PC-3 (cell line): Measurements from ENCODE around the gene B4GALNT4.

Experiments
- CTCF ChIP-seq: fragments of 300-600 bp; sonication (generic); conservative IDR thresholded peaks from 2 replicates; pipeline ENCODE4 v1.5.1; 2017; ENCODE audit warnings: antibody characterized with exemption, low read depth, mild to moderate bottlenecking, low read length
- EZH2 ChIP-seq: fragments of 300-600 bp; sonication (generic); IDR thresholded peaks from one replicate; pipeline ENCODE4 v1.6.1; 2017; ENCODE audit warnings: antibody characterized with exemption, mild to moderate bottlenecking, low read length; ENCODE audit not compliant: unreplicated experiment
- EZH2phosphoT487 ChIP-seq: fragments of 300-600 bp; sonication (generic); IDR thresholded peaks from 2 replicates; pipeline ENCODE4 v1.6.1; 2018; ENCODE audit warnings: mild to moderate bottlenecking, antibody characterized with exemption, low read length, borderline replicate concordance

DNA sequence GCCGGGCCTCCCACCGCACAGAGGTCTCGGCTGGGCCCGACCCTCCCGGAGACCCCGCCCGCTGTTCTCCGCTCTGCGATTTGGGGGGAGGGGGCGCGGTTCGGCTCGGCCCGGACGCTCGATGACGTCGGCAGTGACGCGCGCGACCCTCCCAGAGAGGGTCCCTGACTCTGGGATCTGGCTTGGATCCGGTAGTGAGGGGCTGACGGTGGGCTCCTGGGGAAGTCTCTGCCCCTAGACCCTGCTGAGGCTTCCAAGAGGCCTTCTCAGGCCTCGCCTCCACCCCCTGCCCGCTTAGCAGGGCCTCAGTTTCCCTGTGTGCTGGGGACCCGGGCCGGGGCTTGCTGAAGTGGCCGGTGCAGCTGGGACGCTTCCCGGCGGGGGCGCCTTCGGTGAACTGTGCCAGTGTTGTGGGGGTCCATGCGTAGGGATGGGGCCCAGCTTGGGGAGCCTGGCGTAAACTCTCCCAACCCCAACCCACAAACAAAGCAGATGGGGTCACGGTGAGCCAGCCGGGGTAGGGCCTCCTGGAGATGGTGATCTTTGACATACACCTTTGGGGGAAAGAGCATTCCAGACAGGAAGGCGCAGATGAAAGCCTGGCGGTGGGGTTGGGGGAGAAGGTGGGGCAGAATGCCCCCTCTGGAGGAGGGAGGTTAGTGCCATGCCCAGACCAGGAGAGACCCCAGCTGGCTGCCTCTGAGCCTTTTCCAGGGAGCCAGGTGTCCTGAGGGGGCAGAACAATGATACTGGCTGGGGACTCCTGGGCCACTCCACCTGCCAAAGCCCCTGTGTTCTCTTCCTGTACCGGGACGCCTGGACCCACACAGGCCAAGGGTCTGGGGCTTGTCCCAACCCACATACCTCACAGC, 1.0 kb downstream of the B4GALNT4 start:
- TF ChIP-seq EZH2phosphoT487, result no peak
- no peak for TF ChIP-seq CTCF
- TF ChIP-seq EZH2, result no peak
